Activated CD8-positive, alpha-beta memory T cell treated with anti-CD3 and anti-CD28 coated beads, Interleukin-2, amount 50 U/mL, for 1 hour (primary cell): ENCODE results near the gene CRYBA1.

ENCODE experiments used
- DNase-seq: peaks from one replicate; pipeline ENCODE4 v3.0.0-alpha.2; 2020; ENCODE audit errors: extremely low read depth

CRYBA1 gene

GRCh38 chr17:29283496-29283895 is 36.8 kb downstream of the CRYBA1 start:
- DNase-seq = no peak

- DNase-seq = no peak
Measured at GRCh38 chr17:29283961-29284360, 37.3 kb downstream of the CRYBA1 start.

- DNase-seq = no peak
Measured at GRCh38 chr17:29289852-29290251, 43.2 kb downstream of the CRYBA1 start.

GRCh38 chr17:29291163-29291752 is 44.6 kb downstream of the CRYBA1 start:
- DNase-seq = no peak

- DNase-seq = peak; percentile 28
Measured at GRCh38 chr17:29292071-29292991, 45.7 kb downstream of the CRYBA1 start.

- DNase-seq = no peak
Measured at GRCh38 chr17:29292992-29293889, 46.6 kb downstream of the CRYBA1 start.

- peak; percentile 99 for DNase-seq
Measured at GRCh38 chr17:29293890-29294579, 47.4 kb downstream of the CRYBA1 start, which contains the start of gene NUFIP2. Gene NUFIP2 (minus strand): TSS chr17:29294148. CDS start chr17:29294059, 89 bp downstream.

- no peak for DNase-seq
Measured at GRCh38 chr17:29294580-29294900, 47.9 kb downstream of the CRYBA1 start.

GRCh38 chr17:29295420-29295819 is 48.8 kb downstream of the CRYBA1 start:
- DNase-seq = no peak

- no peak for DNase-seq
Measured at GRCh38 chr17:29299031-29299430, 52.4 kb downstream of the CRYBA1 start.

GRCh38 chr17:29303386-29303785 is 56.7 kb downstream of the CRYBA1 start:
- DNase-seq = no peak
